DMS114 treated with DMSO at 0.1 percent for 48 hours (cell line): Measurements from ENCODE around the gene SLC22A4.

Experiments used
- DNase-seq: peaks from one replicate; lab custom pipeline; 2025; ENCODE audit not compliant: unreplicated experiment; lab: John Stamatoyannopoulos, UW

SLC22A4 gene

GRCh38 chr5:132262882-132263547 is 31.2 kb upstream of the SLC22A4 start:
- no peak for DNase-seq

- no peak for DNase-seq
These were observed 30.5 kb upstream of the SLC22A4 start for GRCh38 chr5:132263548-132264261.

DNA sequence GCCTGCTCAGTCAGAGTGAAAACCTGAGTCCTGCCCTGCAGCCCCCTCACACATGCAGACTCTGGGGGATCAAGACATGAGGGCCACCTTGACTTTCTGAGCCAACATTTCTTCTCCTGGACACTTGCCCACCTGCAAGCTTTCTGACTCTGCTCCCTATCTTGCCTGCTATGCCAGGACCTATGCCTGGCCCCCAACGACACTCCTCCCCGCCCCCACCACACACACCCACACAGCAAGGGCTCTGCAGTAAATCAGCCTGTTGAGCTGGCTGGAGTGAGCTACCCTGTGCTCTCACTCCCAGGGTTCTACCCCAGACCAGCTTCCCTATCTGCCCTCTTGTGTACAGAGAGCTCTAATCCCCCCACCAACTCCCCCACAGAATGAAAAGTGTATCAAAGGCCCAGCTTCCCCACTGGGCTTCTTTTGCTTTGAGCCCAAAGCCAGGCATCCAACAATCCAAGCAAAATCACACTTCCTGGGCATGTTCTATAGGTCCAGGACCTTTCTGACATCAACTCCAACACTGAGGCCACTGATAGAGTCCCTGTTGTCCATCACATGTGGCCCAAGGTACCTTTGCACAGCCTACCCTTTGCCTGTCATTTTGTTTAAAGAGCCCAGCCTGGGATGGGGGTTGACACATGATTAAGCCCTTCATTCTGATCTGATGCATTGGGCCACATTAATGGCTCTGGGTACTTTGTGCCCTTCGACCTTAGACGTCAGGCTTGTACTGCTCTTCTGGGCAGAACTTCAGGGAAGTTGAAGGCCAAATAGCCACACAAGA is 29.5 kb upstream of the SLC22A4 start:
- DNase-seq, result no peak

DNA sequence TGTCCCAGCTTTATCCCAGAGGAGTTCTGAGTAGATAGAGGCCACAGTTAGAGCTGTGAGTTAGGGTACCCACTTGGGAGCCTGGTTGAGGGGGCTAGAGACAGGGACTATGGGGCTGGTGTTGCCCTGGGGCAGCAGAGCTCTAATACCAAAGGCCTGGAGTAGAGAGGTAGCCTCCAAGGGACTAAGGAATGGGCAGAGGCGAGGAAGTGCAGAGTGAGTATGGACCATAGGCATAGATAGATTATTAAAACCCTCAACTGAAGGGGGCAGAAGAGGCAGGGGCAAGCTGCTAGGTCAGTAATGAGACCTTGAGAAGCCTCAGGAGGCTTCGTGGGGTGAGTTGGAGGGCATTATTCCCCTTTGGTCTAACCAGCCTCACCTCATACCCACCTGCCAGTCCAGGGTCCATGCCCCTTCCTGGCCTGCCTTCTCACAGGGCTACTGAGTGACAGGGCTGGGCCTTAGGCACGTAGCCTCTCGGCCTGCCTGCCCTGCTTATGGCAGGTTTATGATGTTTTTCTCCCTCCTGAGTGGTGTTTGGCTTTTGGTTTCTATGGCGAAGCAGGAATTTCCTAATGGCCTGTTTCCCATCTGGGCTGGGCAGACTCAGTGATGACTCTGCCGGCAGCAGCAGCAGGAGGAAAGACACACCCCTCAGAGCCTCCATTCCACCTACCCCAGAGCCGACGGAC is 28.7 kb upstream of the SLC22A4 start:
- no peak for DNase-seq

GRCh38 chr5:132266031-132266835 is 28.0 kb upstream of the SLC22A4 start:
- DNase-seq, result no peak

- no peak for DNase-seq
These were observed 27.4 kb upstream of the SLC22A4 start for GRCh38 chr5:132266836-132267160.

GRCh38 chr5:132267166-132267739 is 26.9 kb upstream of the SLC22A4 start:
- DNase-seq, result no peak

- no peak for DNase-seq
These were observed 26.0 kb upstream of the SLC22A4 start for GRCh38 chr5:132267931-132268768.

DNA sequence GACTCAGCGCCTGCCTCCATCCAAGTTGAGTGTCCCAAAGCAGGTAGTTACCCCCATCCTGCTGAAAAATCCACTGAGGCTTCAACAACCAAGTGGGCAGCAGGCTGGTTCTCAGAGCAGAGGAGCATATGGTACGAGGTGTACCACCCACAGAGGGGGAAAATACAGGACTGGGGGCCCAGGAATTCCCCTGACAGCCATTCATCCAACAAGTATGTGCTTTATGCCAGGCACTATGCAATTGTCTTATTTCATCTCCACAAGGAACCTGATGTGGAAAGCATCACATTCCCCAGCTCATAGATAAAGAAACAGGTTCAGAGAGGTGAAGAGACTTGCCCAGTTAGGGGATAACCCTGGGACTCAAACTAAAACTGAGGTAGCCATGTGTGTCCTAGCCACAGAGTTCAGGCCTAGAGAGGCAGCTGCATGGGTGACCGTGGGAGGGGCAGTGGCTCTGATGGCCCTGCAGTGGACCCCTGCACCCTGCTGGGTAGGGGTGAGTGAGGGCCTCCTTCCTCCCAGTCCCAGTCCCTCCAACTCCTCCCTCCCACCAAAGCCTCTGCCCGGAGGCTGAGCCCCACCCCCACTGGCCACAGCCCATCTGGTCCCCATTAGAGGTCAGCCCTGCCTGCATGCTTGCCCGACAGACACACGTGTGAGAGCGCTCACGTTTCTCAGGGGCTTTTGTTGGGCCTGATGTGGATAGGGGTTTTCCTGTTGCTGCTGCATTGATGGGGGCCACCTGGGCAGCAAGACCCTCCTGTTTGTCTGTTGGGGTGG is 25.2 kb upstream of the SLC22A4 start:
- DNase-seq, result no peak

- no peak for DNase-seq
These were observed 24.4 kb upstream of the SLC22A4 start for GRCh38 chr5:132269635-132270334.

DNA sequence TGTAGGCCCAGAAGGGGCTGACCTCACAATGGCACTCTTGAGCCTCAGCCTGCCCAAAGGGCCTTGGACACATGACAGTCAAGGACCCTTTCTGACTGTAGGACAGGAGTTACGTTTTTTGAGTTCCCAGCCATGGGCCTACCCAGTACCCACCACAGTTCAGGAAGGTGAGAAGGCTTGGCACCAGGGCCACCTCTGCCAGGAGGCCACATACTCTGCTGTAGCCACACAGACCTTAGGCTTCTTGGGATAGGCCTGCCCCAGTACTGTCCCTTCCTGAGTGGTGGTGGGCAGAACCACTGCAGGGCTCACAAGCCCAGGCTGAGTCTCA is 23.9 kb upstream of the SLC22A4 start:
- DNase-seq, result no peak

DNA sequence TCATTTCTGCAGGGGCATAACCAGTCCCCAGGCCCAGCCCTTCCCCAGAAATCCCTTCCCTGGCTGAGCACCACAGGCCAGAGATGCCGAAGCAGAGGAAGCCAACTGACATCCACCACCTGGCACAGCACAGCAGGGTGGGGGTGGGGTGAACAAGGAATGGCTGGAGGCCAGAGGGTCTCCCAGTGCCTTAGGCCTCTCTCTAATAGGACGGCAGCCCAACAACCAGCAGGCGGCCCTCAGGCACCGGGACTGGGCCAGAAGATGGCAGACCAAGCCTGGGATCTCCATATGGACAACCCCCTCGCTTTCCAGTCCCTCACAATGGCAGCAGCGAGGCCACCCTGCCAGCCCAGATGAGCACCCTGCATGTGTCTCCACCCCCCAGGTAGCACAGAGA is 23.5 kb upstream of the SLC22A4 start:
- no peak for DNase-seq

DNA sequence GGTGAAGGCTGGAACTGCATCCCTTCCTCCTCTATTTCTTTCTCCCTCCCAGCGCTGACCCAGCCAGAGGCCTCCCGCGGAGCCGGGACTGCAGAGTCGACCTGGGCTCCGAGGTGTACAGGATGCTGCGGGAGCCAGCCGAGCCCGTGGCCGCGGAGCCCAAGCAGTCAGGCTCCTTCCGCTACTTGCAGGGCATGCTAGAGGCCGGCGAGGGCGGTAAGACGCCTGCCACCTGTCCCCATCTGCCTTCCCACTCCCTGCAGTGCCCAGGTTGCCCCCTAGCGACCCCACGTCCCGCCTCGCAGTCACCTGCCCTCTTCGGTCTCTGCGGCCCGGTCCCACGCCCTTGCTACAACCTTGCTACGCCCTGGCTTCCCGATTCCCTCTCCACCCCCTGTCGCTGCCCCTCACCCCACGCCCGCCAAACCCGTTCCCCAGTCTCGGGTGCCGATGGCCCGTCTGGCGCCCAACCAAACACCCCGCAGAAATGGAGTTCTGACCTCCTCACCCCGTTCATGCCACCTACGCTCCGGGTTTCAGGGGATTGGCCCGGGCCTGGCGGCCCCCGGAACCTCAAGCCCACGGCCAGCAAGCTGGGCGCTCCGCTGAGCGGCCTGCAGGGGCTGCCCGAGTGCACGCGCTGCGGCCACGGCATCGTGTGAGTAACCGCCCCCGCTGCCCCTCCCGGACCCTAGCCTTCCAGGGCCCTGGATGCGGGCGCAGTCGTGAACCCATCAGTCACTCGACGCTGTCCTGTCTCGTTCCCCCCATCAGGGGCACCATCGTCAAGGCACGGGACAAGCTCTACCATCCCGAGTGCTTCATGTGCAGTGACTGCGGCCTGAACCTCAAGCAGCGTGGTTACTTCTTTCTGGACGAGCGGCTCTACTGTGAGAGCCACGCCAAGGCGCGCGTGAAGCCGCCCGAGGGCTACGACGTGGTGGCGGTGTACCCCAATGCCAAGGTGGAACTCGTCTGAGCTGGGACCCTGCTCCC is 22.6 kb upstream of the SLC22A4 start:
- no peak for DNase-seq

DNA sequence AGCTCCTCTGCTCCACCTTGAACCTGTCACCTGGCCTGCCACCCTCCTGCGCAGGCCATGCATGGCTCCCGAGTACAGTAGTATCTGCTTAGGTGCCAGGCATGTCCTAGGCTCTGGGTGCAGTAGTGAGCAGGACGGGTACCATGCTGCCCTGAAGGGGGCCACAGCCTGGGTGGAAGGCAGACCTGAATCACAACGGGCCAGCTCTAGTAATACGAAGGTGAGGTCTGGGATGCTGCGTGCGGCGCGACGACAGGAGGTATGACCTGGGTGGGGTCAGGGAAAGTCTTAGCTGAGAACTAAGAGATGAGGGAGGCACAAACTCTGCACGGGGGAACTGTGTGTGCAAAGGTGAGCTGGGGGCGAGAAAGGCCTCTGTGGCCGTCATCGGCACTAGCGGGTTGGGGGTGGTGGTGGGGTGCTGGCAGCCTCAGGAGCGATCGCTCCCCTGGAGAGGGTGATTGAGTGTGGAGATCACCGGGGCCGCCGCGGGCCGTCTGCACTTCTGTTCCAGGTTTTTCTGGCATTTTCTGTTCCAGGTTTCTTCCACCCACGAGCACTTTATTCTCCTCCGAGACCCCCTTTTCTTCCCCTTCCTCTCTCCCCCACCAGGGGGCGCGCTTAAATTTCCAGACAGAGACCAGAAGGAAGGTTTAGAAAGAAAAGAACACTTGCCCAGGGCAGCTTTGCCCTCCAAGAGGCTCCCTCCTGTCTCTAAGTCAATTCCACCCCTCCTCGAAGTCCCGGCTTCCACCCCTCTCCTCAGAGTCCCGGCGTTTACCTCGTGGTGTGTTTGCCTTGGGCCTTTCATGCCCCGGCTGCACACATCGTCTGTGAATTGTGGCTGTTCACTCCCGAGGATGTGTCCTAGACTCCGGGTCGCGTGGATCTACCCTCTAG is 21.6 kb upstream of the SLC22A4 start:
- peak; percentile 52 for DNase-seq

DNA sequence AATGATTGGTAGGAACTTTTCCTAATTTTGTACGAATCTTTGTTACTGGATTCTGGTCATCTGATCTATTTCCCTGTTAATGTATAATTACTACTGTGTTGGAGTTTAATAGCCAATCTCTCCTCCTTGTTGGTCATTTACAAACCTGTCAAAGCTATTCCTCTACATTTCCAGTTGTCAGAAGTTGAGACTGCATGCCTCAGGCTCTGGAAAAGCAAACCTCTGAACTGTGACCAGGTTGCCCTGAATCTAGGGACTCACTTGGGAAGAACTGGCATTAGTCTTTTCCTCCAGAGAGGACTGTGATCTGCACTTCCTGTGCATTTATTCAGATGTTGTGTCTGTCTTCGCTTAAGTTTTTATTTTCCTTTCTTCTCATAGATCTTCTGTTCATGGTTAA is 20.6 kb upstream of the SLC22A4 start:
- DNase-seq, result no peak
